Trophoblast cell (in vitro differentiated cells and primary cell): Measurements from ENCODE around the gene GSTM5.
"Not testable (repeated sequence)": the region's sequence is repeated elsewhere in the genome, so short reads cannot be mapped to it uniquely, and the experiment has no call there.

ENCODE experiments used
- DNase-seq, 2 donors: peaks; one replicate each; pipeline ENCODE4 v3.0.0-alpha.2; 2016
- H2AFZ ChIP-seq: 2 replicates; pipeline ENCODE4 v1.6.1; 2013; ENCODE audit warnings: low read length, moderate library complexity, mild to moderate bottlenecking; ENCODE audit not compliant: insufficient read depth, poor library complexity
- H2AK5ac ChIP-seq: 2 replicates; pipeline ENCODE4 v1.6.1; 2013; ENCODE audit warnings: mild to moderate bottlenecking, low read length
- H2BK120ac ChIP-seq: 2 replicates; pipeline ENCODE4 v1.6.1; 2013; ENCODE audit warnings: low read length, mild to moderate bottlenecking, moderate library complexity; ENCODE audit not compliant: insufficient read depth, poor library complexity
- H2BK12ac ChIP-seq: 2 replicates; pipeline ENCODE4 v1.6.1; 2013; ENCODE audit warnings: mild to moderate bottlenecking, low read length, moderate library complexity
- H2BK5ac ChIP-seq: 2 replicates; pipeline ENCODE4 v1.6.1; 2013; ENCODE audit warnings: low read length, low read depth, moderate library complexity, mild to moderate bottlenecking; ENCODE audit not compliant: poor library complexity
- H3K14ac ChIP-seq: 2 replicates; pipeline ENCODE4 v1.6.1; 2013; ENCODE audit warnings: mild to moderate bottlenecking, low read length
- H3K18ac ChIP-seq: 2 replicates; pipeline ENCODE4 v1.6.1; 2013; ENCODE audit warnings: mild to moderate bottlenecking, low read length
- H3K23ac ChIP-seq: 2 replicates; pipeline ENCODE4 v1.6.1; 2013; ENCODE audit warnings: low read length
- H3K27ac ChIP-seq: 2 replicates; pipeline ENCODE4 v1.5.1; 2013; ENCODE audit warnings: low read depth, mild to moderate bottlenecking, inconsistent platforms, low read length, moderate library complexity
- H3K27me3 ChIP-seq: 2 replicates; pipeline ENCODE4 v1.6.1; 2013; ENCODE audit warnings: inconsistent platforms, mild to moderate bottlenecking, low read length, moderate library complexity; ENCODE audit not compliant: insufficient read depth
- H3K36me3 ChIP-seq, 2 experiments: 1 replicate in 1 of 2; 2 replicates in 1 of 2; pipeline ENCODE4 v1.6.1; 2013; ENCODE audit warnings: low read length in 2 of 2, mild to moderate bottlenecking in 2 of 2, moderate library complexity in 1 of 2; ENCODE audit not compliant: insufficient read depth in 2 of 2, control insufficient read depth in 1 of 2
- H3K4ac ChIP-seq: 2 replicates; pipeline ENCODE4 v1.6.1; 2013; ENCODE audit warnings: low read depth, mild to moderate bottlenecking, low read length, moderate library complexity
- H3K4me1 ChIP-seq, 2 experiments: 1 replicate in 1 of 2; 2 replicates in 1 of 2; pipeline ENCODE4 v1.6.1; 2013; ENCODE audit warnings: low read length in 2 of 2, mild to moderate bottlenecking in 2 of 2, moderate library complexity in 1 of 2; ENCODE audit not compliant: insufficient read depth in 2 of 2, control insufficient read depth in 1 of 2
- H3K4me2 ChIP-seq: 2 replicates; pipeline ENCODE4 v1.6.1; 2013; ENCODE audit warnings: inconsistent platforms, mild to moderate bottlenecking, low read length, moderate library complexity
- H3K4me3 ChIP-seq: 2 replicates; pipeline ENCODE4 v1.5.1; 2013; ENCODE audit warnings: mild to moderate bottlenecking, low read depth, low read length, inconsistent platforms
- H3K79me1 ChIP-seq: one replicate; pipeline ENCODE4 v1.6.1; 2013; ENCODE audit warnings: low read length
- H3K79me2 ChIP-seq: 2 replicates; pipeline ENCODE4 v1.6.1; 2013; ENCODE audit warnings: low read length, mild to moderate bottlenecking; ENCODE audit not compliant: control insufficient read depth, insufficient read depth, poor library complexity
- H3K9ac ChIP-seq: 2 replicates; pipeline ENCODE4 v1.6.1; 2013; ENCODE audit warnings: mild to moderate bottlenecking, low read length
- H3K9me3 ChIP-seq: 2 replicates; pipeline ENCODE4 v1.6.1; 2013; ENCODE audit warnings: low read depth, mild to moderate bottlenecking, control low read depth, inconsistent platforms, low read length; ENCODE audit not compliant: insufficient read depth
- H4K12ac ChIP-seq: 2 replicates; pipeline ENCODE4 v1.6.1; 2013; ENCODE audit warnings: low read depth, mild to moderate bottlenecking, low read length, moderate library complexity
- H4K8ac ChIP-seq: 2 replicates; pipeline ENCODE4 v1.6.1; 2013; ENCODE audit warnings: low read depth, mild to moderate bottlenecking, low read length, moderate library complexity
- H4K91ac ChIP-seq: one replicate; pipeline ENCODE4 v1.6.1; 2013; ENCODE audit warnings: low read depth, mild to moderate bottlenecking, low read length, moderate library complexity
- WGBS: extraction: QIAGEN DNeasy Blood & Tissue Kit; methylation state at CpG from one replicate; pipeline ENCODE4 v1.1.7; 2013; ENCODE audit warnings: missing lambda C conversion rate; ENCODE audit not compliant: insufficient read length, insufficient coverage; ENCODE audit errors: extremely low coverage; 5-methylcytosine and 5-hydroxymethylcytosine counted together

GSTM5 gene

GRCh38 chr1:109765483-109765815, 53.4 kb downstream of the GSTM5 start:
- no peak for DNase-seq
- Histone ChIP-seq H2AK5ac (no peak overlapping the region), H4K12ac (no peak overlapping the region), H2BK12ac (no peak overlapping the region), H3K4me3 (no peak overlapping the region), H2BK120ac (no peak overlapping the region), H4K8ac (no peak overlapping the region), H3K18ac (no peak overlapping the region), H3K4ac (no peak overlapping the region), H3K79me2 (no peaks in the 10 kb centered on the region), H3K79me1 (peaks cover 5% of the 10 kb centered on the region), H3K23ac (no peak overlapping the region), H2AFZ (no peak overlapping the region), H3K4me2 (no peak overlapping the region), H3K14ac (no peak overlapping the region), H4K91ac (no peak overlapping the region), H2BK5ac (no peak overlapping the region), H3K27ac (no peak overlapping the region), H3K36me3 (no peaks in the 10 kb centered on the region), H3K9ac (no peak overlapping the region), H3K4me1 (peaks cover 19% of the 10 kb centered on the region in 2 experiments), H3K9me3 (no peaks in the 10 kb centered on the region), H3K27me3 (no peaks in the 10 kb centered on the region)
- WGBS = no CpG with 5 or more reads among the region's 4 CpGs

GRCh38 chr1:109765896-109766615, 54.0 kb downstream of the GSTM5 start:
- no CpG with 5 or more reads among the region's 13 CpGs for WGBS
- DNase-seq = no peak
- H3K4me1 ChIP-seq = peaks cover 13% of the 10 kb centered on the region in 2 experiments
- peaks cover 5% of the 10 kb centered on the region for H3K79me1 ChIP-seq
- no peak overlapping the region for H3K4me3 ChIP-seq
- H2AFZ ChIP-seq = no peak overlapping the region
- H3K23ac ChIP-seq = no peak overlapping the region
- H3K27ac ChIP-seq = no peak overlapping the region
- no peak overlapping the region for H4K91ac ChIP-seq
- no peak overlapping the region for H2BK5ac ChIP-seq
- no peak overlapping the region for H4K12ac ChIP-seq
- no peak overlapping the region for H3K14ac ChIP-seq
- H2BK120ac ChIP-seq = no peak overlapping the region
- no peak overlapping the region for H3K4ac ChIP-seq
- H2AK5ac ChIP-seq = no peak overlapping the region
- H3K9me3 ChIP-seq = no peaks in the 10 kb centered on the region
- H3K4me2 ChIP-seq = no peak overlapping the region
- H3K36me3 ChIP-seq = no peaks in the 10 kb centered on the region
- H3K27me3 ChIP-seq = no peaks in the 10 kb centered on the region
- H3K79me2 ChIP-seq = no peaks in the 10 kb centered on the region
- no peak overlapping the region for H3K18ac ChIP-seq
- H3K9ac ChIP-seq = no peak overlapping the region
- no peak overlapping the region for H4K8ac ChIP-seq
- H2BK12ac ChIP-seq = no peak overlapping the region

GRCh38 chr1:109766991-109767636, 55.1 kb downstream of the GSTM5 start:
- H3K79me2 ChIP-seq, DNase-seq, H3K4ac ChIP-seq, H3K4me2 ChIP-seq, H3K4me3 ChIP-seq, H3K36me3 ChIP-seq, H4K12ac ChIP-seq, H3K9me3 ChIP-seq, H2BK5ac ChIP-seq, H3K9ac ChIP-seq, H4K8ac ChIP-seq, H3K18ac ChIP-seq, H3K23ac ChIP-seq, H2AFZ ChIP-seq, H3K79me1 ChIP-seq, H2AK5ac ChIP-seq, H3K4me1 ChIP-seq, H2BK12ac ChIP-seq, H3K14ac ChIP-seq, H3K27ac ChIP-seq, H3K27me3 ChIP-seq, H4K91ac ChIP-seq, H2BK120ac ChIP-seq: not testable (repeated sequence)
- no CpG with 5 or more reads among the region's 17 CpGs for WGBS
